HepG2 (cell line): Measurements from ENCODE around the gene CMIP. TPM values are rescaled to one million over a fixed set of nuclear protein-coding genes. Genes with fewer than 3 reads are reported as not detected.

Source experiments
- BCL6 ChIP-seq: IDR thresholded peaks from 2 replicates; pipeline ENCODE4 v1.6.1; 2016; ENCODE audit warnings: missing genetic modification reagents, missing compliant biosample characterization
- HMGXB4 ChIP-seq, 2 experiments: sonication (generic) in 1 of 2; formaldehyde crosslinking in 1 of 2; IDR thresholded peaks; 2 replicates each; pipeline versions ENCODE4 v1.4.0 to v1.6.1; 2018 to 2020; ENCODE audit warnings: missing genetic modification reagents in 2 of 2, borderline replicate concordance in 1 of 2, low read depth in 1 of 2, mild to moderate bottlenecking in 1 of 2, missing biosample characterization in 1 of 2
- HNF4G ChIP-seq, 2 experiments: sonication (generic) in 1 of 2; formaldehyde crosslinking in 1 of 2; IDR thresholded peaks; 2 replicates each; pipeline versions ENCODE4 v1.4.0 to v1.6.1; 2011 to 2020; ENCODE audit warnings: borderline replicate concordance in 2 of 2, low read depth in 2 of 2, mild to moderate bottlenecking in 2 of 2, low read length in 1 of 2, missing genetic modification reagents in 1 of 2, moderate library complexity in 1 of 2
- NR2C2 ChIP-seq: sonication (generic); formaldehyde crosslinking; IDR thresholded peaks from 2 replicates; pipeline ENCODE4 v1.4.0; 2020; ENCODE audit warnings: missing genetic modification reagents, mild to moderate bottlenecking, moderate library complexity, borderline replicate concordance
- NR2F1 ChIP-seq, 2 experiments: fragments of 450-650 bp in 1 of 2; formaldehyde crosslinking in 1 of 2; IDR thresholded peaks; 2 replicates each; pipeline versions ENCODE4 v1.5.0 to v1.6.1; 2016 to 2020; ENCODE audit warnings: mild to moderate bottlenecking in 1 of 2, missing compliant biosample characterization in 1 of 2, missing genetic modification reagents in 1 of 2, moderate library complexity in 1 of 2
- REST ChIP-seq, 2 experiments: IDR thresholded peaks; 2 replicates each; pipeline ENCODE4 v1.6.1; 2011 to 2012; ENCODE audit warnings: low read length in 2 of 2, borderline replicate concordance in 1 of 2, low read depth in 1 of 2, mild to moderate bottlenecking in 1 of 2, moderate library complexity in 1 of 2
- SYNCRIP ChIP-seq: fragments of 200-400 bp; formaldehyde crosslinking; IDR thresholded peaks from 2 replicates; pipeline ENCODE4 v1.6.1; 2018; ENCODE audit warnings: mild to moderate bottlenecking, low read depth, low read length; ENCODE audit not compliant: insufficient read depth
- ZMYM2 ChIP-seq: sonication (generic); formaldehyde crosslinking; IDR thresholded peaks from 2 replicates; pipeline ENCODE4 v1.8.0; 2022; ENCODE audit warnings: mild to moderate bottlenecking, missing genetic modification reagents
- ZMYM4 ChIP-seq: sonication (generic); formaldehyde crosslinking; IDR thresholded peaks from 2 replicates; pipeline ENCODE4 v1.8.1; 2023; ENCODE audit warnings: mild to moderate bottlenecking, missing genetic modification reagents
- ZNF136 ChIP-seq: sonication (generic); formaldehyde crosslinking; IDR thresholded peaks from 2 replicates; pipeline ENCODE4 v1.8.1; 2022; ENCODE audit warnings: low read depth, mild to moderate bottlenecking, moderate library complexity, missing genetic modification reagents
- ZNF629 ChIP-seq: sonication (generic); formaldehyde crosslinking; conservative IDR thresholded peaks from 2 replicates; pipeline ENCODE4 v1.5.0; 2020; ENCODE audit warnings: missing genetic modification reagents
- ZNF687 ChIP-seq: sonication (generic); formaldehyde crosslinking; IDR thresholded peaks from 2 replicates; pipeline ENCODE4 v1.5.1; 2020; ENCODE audit warnings: mild to moderate bottlenecking, missing genetic modification reagents, moderate library complexity
- ZNF770 ChIP-seq: sonication (generic); formaldehyde crosslinking; IDR thresholded peaks from 2 replicates; pipeline ENCODE4 v1.5.0; 2020; ENCODE audit warnings: mild to moderate bottlenecking, missing genetic modification reagents
- polyA plus RNA-seq, 8 experiments: library from polyadenylated mRNA; depleted of rRNA in 3 of 8; stranded (reverse) in 7 of 8; unstranded in 1 of 8; fragments of >200 nt; fragmentation: Illumina TruSeq in 4 of 8; extraction: Trizol in 4 of 8; gene quantifications; 2 replicates each; pipeline versions ENCODE4 v1.2.1 to v1.2.3, GENCODE V29; 2011 to 2016; ENCODE audit warnings: low read depth in 4 of 8, missing spikeins in 1 of 8, mixed read lengths in 1 of 8; ENCODE audit not compliant: insufficient read depth in 1 of 8
- total RNA-seq, 5 experiments: library from RNA; depleted of rRNA; stranded (reverse); fragments of >200 nt; fragmentation: Illumina TruSeq; extraction: Trizol; gene quantifications; 2 replicates each; pipeline ENCODE4 v1.2.3, GENCODE V29; 2016; ENCODE audit warnings: low read depth in 1 of 5

Gene CMIP
- total and polyA plus RNA-seq, 2 of the 13 experiments (the other 11 are each of a cell fraction or from before 2014, with no cell fraction given): 10.9 to 18.1 TPM

- TF ChIP-seq ZNF629 (CRISPR knock-in tag) (peak; percentile 21; the same call in 1 of the 2 replicates), ZMYM2 (peak; percentile 82; the same call in 1 of the 2 replicates), NR2C2 (CRISPR knock-in tag) (peak; percentile 58; the same call in 1 of the 2 replicates), ZNF136 (no peak), REST (IDR thresholded peaks at IDR 0.05; ENCODE audit: borderline replicate concordance in 1 of 2, low read depth in 1 of 2, low read length in 2 of 2) (peak in 1 of 2 experiments; percentile 25; a peak in 1 of 4 replicates), ZNF687 (peak; percentile 95), BCL6 (peak; percentile 64; the same call in 1 of the 2 replicates), ZNF770 (CRISPR knock-in tag) (0 out of 2 replicates have a peak, but pooled peaks have one; percentile 15), ZMYM4 (0 out of 2 replicates have a peak, but pooled peaks have one; percentile 67), HMGXB4 (CRISPR knock-in tag; IDR thresholded peaks at IDR 0.05; ENCODE audit: borderline replicate concordance in 1 of 2, low read depth in 1 of 2) (0 out of 4 replicates have a peak, but pooled peaks have one; percentile 36 to 51), NR2F1 (CRISPR knock-in tag; IDR thresholded peaks at IDR 0.05) (peak; percentile 61 to 76), SYNCRIP (no peak), HNF4G (IDR thresholded peaks at IDR 0.05; ENCODE audit: borderline replicate concordance, low read depth, low read length) (peak; percentile 91), HNF4G (CRISPR knock-in tag; IDR thresholded peaks at IDR 0.05; ENCODE audit: borderline replicate concordance, low read depth) (peak; percentile 87)
These were observed 68.8 kb downstream of the CMIP start (continued) for GRCh38 chr16:81513204-81514040.
